HEK293 (cell line): Measurements from ENCODE around the gene CDIPT.

ENCODE experiments used
- ZNF2 ChIP-seq: fragments of 450-650 bp; formaldehyde crosslinking; IDR thresholded peaks from 2 replicates; pipeline ENCODE4 v1.5.1; 2016; ENCODE audit warnings: missing biosample characterization, missing genetic modification characterization
- TF ChIP-seq, protein P1 (sequence below): fragments of 450-650 bp; formaldehyde crosslinking; IDR thresholded peaks from 2 replicates; pipeline ENCODE4 v1.5.1; 2016; ENCODE audit warnings: missing biosample characterization, missing genetic modification characterization

GRCh38 chr16:29841631-29842030 lies 21.4 kb downstream of the CDIPT start:
- TF ChIP-seq ZNF2 (tag by site-specific recombination) = no peak
- TF ChIP-seq, protein P1, sequence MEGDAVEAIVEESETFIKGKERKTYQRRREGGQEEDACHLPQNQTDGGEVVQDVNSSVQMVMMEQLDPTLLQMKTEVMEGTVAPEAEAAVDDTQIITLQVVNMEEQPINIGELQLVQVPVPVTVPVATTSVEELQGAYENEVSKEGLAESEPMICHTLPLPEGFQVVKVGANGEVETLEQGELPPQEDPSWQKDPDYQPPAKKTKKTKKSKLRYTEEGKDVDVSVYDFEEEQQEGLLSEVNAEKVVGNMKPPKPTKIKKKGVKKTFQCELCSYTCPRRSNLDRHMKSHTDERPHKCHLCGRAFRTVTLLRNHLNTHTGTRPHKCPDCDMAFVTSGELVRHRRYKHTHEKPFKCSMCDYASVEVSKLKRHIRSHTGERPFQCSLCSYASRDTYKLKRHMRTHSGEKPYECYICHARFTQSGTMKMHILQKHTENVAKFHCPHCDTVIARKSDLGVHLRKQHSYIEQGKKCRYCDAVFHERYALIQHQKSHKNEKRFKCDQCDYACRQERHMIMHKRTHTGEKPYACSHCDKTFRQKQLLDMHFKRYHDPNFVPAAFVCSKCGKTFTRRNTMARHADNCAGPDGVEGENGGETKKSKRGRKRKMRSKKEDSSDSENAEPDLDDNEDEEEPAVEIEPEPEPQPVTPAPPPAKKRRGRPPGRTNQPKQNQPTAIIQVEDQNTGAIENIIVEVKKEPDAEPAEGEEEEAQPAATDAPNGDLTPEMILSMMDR (tag by site-specific recombination) = no peak
